ENCODE data around the gene FBXW7.

Gene FBXW7

DNA sequence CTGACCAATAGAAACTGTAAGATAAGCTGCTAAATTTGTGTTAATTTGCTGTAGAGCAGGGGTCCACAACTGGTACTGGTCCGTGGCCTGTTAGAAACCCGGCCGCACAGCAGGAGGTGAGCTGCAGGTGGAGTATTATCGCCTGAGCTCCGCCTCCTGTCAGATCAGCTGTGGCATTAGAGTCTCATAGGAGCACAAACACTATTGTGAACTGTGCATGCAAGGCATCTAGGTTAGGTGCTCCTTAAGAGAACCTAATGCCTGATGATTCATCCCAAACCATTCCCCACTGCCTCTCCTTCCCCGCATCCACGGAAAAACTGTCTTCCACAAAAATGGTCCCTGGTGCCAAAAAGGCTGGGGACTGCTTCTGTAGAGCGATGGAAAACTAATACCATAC is 19.7 kb downstream of the FBXW7 start:
- peaks cover 7% of the 10 kb centered on the region for H3K4me1 ChIP-seq (ENCODE audit: control insufficient read depth, insufficient read depth, low read length, poor library complexity, severe bottlenecking)
- H3K36me3 ChIP-seq (ENCODE audit: control insufficient read depth, insufficient read depth, low read length), result peaks cover 6% of the 10 kb centered on the region
- no peaks in the 10 kb centered on the region for H3K27me3 ChIP-seq (replicated peaks; ENCODE audit: control insufficient read depth, insufficient read depth, low read length, poor library complexity, severe bottlenecking)
- no peak overlapping the region for H3K27ac ChIP-seq (ENCODE audit: insufficient read depth, low read length, poor library complexity, severe bottlenecking)
- H3K9me3 ChIP-seq (ENCODE audit: control insufficient read depth, low read length), result no peaks in the 10 kb centered on the region
- DNase-seq, result no peak
- H3K4me3 ChIP-seq (ENCODE audit: insufficient read depth, low read depth, low read length, poor library complexity, severe bottlenecking), result no peak overlapping the region

DNA sequence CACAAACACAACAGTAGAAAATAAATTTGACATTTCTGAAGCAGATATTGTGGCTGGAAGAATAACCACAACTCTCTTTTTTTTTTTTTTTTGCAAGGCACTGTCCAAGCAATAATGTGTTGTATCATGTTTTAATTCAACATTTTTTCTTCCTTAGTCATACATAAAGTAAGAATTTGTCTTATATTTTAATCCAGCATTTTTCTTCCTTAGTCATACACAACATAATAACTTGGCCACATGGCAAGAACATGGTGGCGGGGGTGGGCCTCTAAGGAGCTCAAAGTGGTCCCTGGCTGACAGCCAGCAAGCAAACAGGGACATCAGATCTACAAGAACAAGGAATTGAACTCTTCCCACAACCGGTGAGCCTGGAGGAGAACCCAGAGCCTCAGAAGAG is 20.2 kb downstream of the FBXW7 start:
- no peak overlapping the region for H3K27ac ChIP-seq (ENCODE audit: insufficient read depth, low read length, poor library complexity, severe bottlenecking)
- peaks cover 4% of the 10 kb centered on the region for H3K4me1 ChIP-seq (ENCODE audit: control insufficient read depth, insufficient read depth, low read length, poor library complexity, severe bottlenecking)
- no peak for DNase-seq
- no peak overlapping the region for H3K4me3 ChIP-seq (ENCODE audit: insufficient read depth, low read depth, low read length, poor library complexity, severe bottlenecking)
- no peaks in the 10 kb centered on the region for H3K9me3 ChIP-seq (ENCODE audit: control insufficient read depth, low read length)
- H3K36me3 ChIP-seq (ENCODE audit: control insufficient read depth, insufficient read depth, low read length), result peaks cover 4% of the 10 kb centered on the region
- H3K27me3 ChIP-seq (replicated peaks; ENCODE audit: control insufficient read depth, insufficient read depth, low read length, poor library complexity, severe bottlenecking), result no peaks in the 10 kb centered on the region

DNA sequence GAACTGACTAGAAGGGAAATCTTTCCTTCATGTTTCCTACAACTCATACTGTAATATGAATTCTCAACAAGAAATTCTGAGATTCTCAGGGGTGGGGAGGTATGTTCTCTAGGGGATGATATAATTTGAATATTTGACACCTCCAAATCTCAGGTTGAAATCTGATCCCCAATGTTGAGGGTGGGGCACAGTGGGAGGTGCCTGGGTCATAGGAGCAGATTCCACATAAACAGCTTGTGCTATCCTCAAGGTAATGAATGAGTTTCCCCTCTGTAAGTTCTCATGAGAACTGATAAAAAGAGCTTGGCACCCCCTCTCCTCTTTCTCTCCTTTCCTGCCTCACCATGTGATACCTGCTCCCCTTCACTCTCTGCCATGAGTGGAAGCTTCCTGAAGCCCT is 21.5 kb downstream of the FBXW7 start:
- Histone ChIP-seq H3K4me3 (ENCODE audit: insufficient read depth, low read depth, low read length, poor library complexity, severe bottlenecking) (no peak overlapping the region), H3K27ac (ENCODE audit: insufficient read depth, low read length, poor library complexity, severe bottlenecking) (no peak overlapping the region), H3K9me3 (ENCODE audit: control insufficient read depth, low read length) (no peaks in the 10 kb centered on the region), H3K4me1 (ENCODE audit: control insufficient read depth, insufficient read depth, low read length, poor library complexity, severe bottlenecking) (peaks cover 3% of the 10 kb centered on the region), H3K27me3 (replicated peaks; ENCODE audit: control insufficient read depth, insufficient read depth, low read length, poor library complexity, severe bottlenecking) (no peaks in the 10 kb centered on the region), H3K36me3 (ENCODE audit: control insufficient read depth, insufficient read depth, low read length) (no peaks in the 10 kb centered on the region)
- no peak for DNase-seq

DNA sequence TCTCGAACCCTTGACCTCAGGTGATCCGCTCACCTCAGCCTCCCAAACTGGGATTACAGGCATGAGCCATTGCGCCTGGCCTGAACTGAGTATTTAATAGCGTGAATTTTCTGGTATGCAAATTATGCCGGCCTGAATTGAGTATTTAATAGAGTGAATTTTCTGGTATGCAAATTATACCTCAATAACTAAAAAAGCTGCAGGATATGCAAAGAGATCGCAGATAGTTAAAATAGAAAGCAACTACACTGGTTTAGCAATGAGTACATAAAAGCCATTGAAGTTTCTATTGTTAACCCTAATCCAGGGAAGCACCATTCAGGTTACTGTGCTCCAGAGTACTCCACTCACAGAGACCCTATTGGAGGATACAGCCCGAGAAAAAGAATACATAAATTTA is 22.8 kb downstream of the FBXW7 start:
- Histone ChIP-seq H3K36me3 (ENCODE audit: control insufficient read depth, insufficient read depth, low read length) (no peaks in the 10 kb centered on the region), H3K4me3 (ENCODE audit: insufficient read depth, low read depth, low read length, poor library complexity, severe bottlenecking) (no peak overlapping the region), H3K27ac (ENCODE audit: insufficient read depth, low read length, poor library complexity, severe bottlenecking) (no peak overlapping the region), H3K27me3 (replicated peaks; ENCODE audit: control insufficient read depth, insufficient read depth, low read length, poor library complexity, severe bottlenecking) (no peaks in the 10 kb centered on the region), H3K4me1 (ENCODE audit: control insufficient read depth, insufficient read depth, low read length, poor library complexity, severe bottlenecking) (peaks cover 3% of the 10 kb centered on the region), H3K9me3 (ENCODE audit: control insufficient read depth, low read length) (no peaks in the 10 kb centered on the region)
- DNase-seq, result no peak

DNA sequence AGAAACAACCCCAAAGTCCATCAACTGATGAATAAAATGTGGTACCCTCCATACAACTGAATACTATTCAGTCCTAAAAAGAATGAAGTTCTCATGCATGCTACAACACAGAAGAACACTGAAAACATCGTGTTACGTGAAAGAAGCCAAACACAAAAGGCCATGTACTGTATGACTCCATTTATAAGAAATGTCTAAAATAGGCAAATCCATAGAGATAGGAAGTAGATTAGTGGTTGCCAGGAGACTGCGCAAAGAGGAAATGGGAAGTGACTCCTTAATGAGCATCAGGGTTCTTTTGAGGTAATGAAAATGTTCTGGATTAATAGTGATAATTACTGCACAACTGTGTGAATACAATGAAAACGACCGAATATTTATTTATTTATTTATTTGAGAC is 23.4 kb downstream of the FBXW7 start:
- no peak overlapping the region for H3K4me3 ChIP-seq (ENCODE audit: insufficient read depth, low read depth, low read length, poor library complexity, severe bottlenecking)
- no peak for DNase-seq
- no peak overlapping the region for H3K27ac ChIP-seq (ENCODE audit: insufficient read depth, low read length, poor library complexity, severe bottlenecking)
- H3K4me1 ChIP-seq (ENCODE audit: control insufficient read depth, insufficient read depth, low read length, poor library complexity, severe bottlenecking), result peaks cover 3% of the 10 kb centered on the region
- no peaks in the 10 kb centered on the region for H3K36me3 ChIP-seq (ENCODE audit: control insufficient read depth, insufficient read depth, low read length)
- H3K9me3 ChIP-seq (ENCODE audit: control insufficient read depth, low read length), result no peaks in the 10 kb centered on the region
- H3K27me3 ChIP-seq (replicated peaks; ENCODE audit: control insufficient read depth, insufficient read depth, low read length, poor library complexity, severe bottlenecking), result no peaks in the 10 kb centered on the region

DNA sequence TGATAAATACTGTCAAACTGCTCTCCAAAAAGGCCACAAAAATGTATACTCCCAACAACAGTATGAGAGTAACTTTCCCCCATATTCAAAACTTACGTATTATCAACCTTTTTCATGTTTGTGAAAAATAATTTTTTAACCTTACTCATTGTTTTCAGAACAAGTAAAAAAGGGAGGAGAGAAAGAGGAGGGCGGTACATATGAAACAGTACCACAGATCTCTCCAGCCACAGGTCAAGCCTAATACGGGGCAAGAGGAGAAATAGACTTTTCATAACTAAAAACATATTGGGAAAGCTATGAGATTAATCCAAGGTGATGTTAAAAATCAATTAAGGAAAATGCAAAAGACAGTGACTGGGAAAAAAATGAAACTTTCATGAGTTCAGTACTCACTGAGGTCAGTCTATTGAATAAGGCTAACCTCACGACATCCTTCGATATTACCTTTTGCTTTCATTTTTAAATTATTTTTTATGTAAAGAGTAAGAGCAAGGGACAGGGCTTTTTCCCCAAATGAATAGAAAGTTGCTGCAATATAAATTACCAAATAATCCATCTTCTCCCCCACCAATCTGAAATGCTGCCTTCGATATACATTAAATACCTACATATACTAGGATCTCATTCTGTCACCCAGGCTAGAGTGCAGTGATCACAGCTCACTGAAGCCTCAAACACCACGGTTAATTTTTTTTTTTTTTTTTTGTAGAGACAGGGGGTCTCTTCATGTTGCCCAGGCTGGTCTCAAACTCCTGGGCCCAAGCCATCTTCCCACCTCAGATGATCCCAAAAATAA is 25.3 kb downstream of the FBXW7 start:
- no peaks in the 10 kb centered on the region for H3K9me3 ChIP-seq (ENCODE audit: control insufficient read depth, low read length)
- H3K4me1 ChIP-seq (ENCODE audit: control insufficient read depth, insufficient read depth, low read length, poor library complexity, severe bottlenecking), result peaks cover 3% of the 10 kb centered on the region
- no peaks in the 10 kb centered on the region for H3K36me3 ChIP-seq (ENCODE audit: control insufficient read depth, insufficient read depth, low read length)
- no peak overlapping the region for H3K4me3 ChIP-seq (ENCODE audit: insufficient read depth, low read depth, low read length, poor library complexity, severe bottlenecking)
- H3K27ac ChIP-seq (ENCODE audit: insufficient read depth, low read length, poor library complexity, severe bottlenecking), result no peak overlapping the region
- no peaks in the 10 kb centered on the region for H3K27me3 ChIP-seq (replicated peaks; ENCODE audit: control insufficient read depth, insufficient read depth, low read length, poor library complexity, severe bottlenecking)
- no peak for DNase-seq

DNA sequence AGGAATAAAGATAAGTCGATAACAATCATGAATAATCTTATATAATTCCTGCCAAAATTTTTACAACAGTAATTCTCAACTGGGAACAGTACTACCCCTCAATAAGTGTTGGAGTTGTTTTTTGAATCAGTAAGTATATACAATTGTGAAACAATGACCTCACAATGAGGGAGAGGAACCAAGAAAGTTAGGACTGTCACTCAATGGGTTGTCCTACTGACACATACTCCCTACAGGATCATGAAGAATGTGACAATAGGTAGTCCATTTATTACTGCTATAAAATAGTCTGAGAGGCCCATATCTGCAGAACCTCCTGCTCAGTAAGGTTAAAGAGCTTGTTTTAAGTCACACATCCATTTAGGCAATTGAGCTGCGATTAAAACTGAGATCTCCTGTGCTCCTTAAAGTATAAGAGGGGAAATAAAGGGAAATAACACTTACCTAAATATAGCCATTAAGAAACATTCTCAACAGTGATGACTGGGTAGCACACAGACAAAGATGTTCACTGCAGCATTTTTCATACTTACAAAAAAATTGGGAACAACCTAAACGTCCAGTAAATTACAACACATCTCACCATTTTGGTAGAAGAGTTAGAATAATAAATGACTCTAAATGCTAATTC is 26.2 kb downstream of the FBXW7 start:
- no peak for DNase-seq

DNA sequence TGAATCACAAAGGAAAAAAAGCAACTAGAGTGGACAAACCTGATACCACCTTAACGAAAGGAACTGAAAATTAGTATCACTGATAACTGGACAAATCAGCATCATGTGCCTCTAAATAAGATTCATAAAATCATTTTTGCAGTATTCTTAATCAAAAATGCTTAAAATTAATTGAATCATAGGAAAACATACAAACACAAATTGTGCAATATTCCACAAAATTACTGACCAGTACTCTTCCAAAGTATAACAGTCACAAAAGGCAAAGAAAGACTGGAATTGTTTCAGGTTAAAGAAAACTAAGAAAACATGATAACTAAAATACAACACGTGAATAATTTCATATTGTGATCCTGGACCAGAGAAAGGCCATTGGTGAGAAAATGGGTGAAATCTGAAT is 27.1 kb downstream of the FBXW7 start:
- no peaks in the 10 kb centered on the region for H3K27me3 ChIP-seq (replicated peaks; ENCODE audit: control insufficient read depth, insufficient read depth, low read length, poor library complexity, severe bottlenecking)
- DNase-seq, result no peak

More for the DNA sequence above, 26.2 kb downstream of the FBXW7 start:
- Histone ChIP-seq H3K4me3 (ENCODE audit: insufficient read depth, low read depth, low read length, poor library complexity, severe bottlenecking) (no peak overlapping the region), H3K36me3 (ENCODE audit: control insufficient read depth, insufficient read depth, low read length) (no peaks in the 10 kb centered on the region), H3K4me1 (ENCODE audit: control insufficient read depth, insufficient read depth, low read length, poor library complexity, severe bottlenecking) (peaks cover 3% of the 10 kb centered on the region), H3K9me3 (ENCODE audit: control insufficient read depth, low read length) (no peaks in the 10 kb centered on the region), H3K27me3 (replicated peaks; ENCODE audit: control insufficient read depth, insufficient read depth, low read length, poor library complexity, severe bottlenecking) (no peaks in the 10 kb centered on the region), H3K27ac (ENCODE audit: insufficient read depth, low read length, poor library complexity, severe bottlenecking) (no peak overlapping the region)

DNA sequence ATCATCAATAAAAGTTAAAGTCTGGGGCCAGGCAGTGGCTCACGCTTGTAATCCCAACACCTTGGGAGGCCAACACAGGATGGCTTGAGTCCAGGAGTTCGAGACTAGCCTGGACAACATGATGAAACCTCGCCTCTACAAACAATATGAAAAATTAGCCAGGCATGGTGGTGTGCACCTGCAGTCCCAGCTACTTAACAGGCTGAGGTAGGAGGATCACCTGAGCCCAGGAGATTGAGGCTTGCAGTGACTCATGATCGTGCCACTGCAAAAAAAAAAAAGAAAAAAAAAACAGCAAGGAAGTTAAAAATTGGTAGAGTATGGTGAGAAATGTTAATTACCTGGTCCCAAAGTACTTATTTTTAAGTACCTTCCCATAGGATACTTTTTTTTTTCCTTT is 27.5 kb downstream of the FBXW7 start:
- DNase-seq, result no peak
- Histone ChIP-seq H3K4me1 (ENCODE audit: control insufficient read depth, insufficient read depth, low read length, poor library complexity, severe bottlenecking) (peaks cover 3% of the 10 kb centered on the region), H3K36me3 (ENCODE audit: control insufficient read depth, insufficient read depth, low read length) (no peaks in the 10 kb centered on the region), H3K9me3 (ENCODE audit: control insufficient read depth, low read length) (no peaks in the 10 kb centered on the region), H3K27ac (ENCODE audit: insufficient read depth, low read length, poor library complexity, severe bottlenecking) (no peak overlapping the region), H3K4me3 (ENCODE audit: insufficient read depth, low read depth, low read length, poor library complexity, severe bottlenecking) (no peak overlapping the region), H3K27me3 (replicated peaks; ENCODE audit: control insufficient read depth, insufficient read depth, low read length, poor library complexity, severe bottlenecking) (no peaks in the 10 kb centered on the region)

More for the DNA sequence above, 27.1 kb downstream of the FBXW7 start:
- H3K9me3 ChIP-seq (ENCODE audit: control insufficient read depth, low read length), result no peaks in the 10 kb centered on the region
- no peak overlapping the region for H3K4me3 ChIP-seq (ENCODE audit: insufficient read depth, low read depth, low read length, poor library complexity, severe bottlenecking)
- H3K4me1 ChIP-seq (ENCODE audit: control insufficient read depth, insufficient read depth, low read length, poor library complexity, severe bottlenecking), result peaks cover 3% of the 10 kb centered on the region
- no peaks in the 10 kb centered on the region for H3K36me3 ChIP-seq (ENCODE audit: control insufficient read depth, insufficient read depth, low read length)
- H3K27ac ChIP-seq (ENCODE audit: insufficient read depth, low read length, poor library complexity, severe bottlenecking), result no peak overlapping the region

DNA sequence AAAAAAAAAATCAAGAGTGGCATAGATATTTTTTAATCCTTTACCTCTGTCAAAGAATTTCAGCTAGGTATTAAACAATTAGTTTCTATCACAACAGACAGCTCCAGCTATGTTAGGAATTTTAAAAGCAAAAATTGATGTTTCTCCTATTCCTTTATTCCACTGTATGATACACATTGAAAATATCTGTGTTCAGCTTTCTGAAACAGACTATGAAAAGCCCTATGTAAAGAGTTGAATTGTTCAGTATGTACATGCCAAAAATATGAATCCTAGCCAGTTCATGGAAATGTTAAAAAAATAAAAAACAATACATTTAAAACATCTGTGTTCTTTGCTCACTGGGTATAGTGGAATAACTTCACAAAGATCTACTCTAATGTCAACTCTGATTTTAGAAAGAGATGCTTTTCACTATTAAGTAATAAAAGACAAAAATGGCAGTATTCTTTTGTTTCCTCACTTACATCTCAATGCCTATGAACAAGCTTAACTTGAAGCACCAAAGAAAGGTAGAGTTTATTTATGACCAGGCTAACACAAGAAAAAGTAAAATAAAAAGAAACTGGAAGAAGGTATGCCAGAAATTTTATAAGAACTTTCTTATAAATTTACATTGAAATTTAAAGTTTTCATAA is 32.1 kb downstream of the FBXW7 start:
- DNase-seq, result no peak
- H3K4me1 ChIP-seq (ENCODE audit: control insufficient read depth, insufficient read depth, low read length, poor library complexity, severe bottlenecking), result peaks cover 4% of the 10 kb centered on the region
- H3K27me3 ChIP-seq (replicated peaks; ENCODE audit: control insufficient read depth, insufficient read depth, low read length, poor library complexity, severe bottlenecking), result no peaks in the 10 kb centered on the region
- no peaks in the 10 kb centered on the region for H3K36me3 ChIP-seq (ENCODE audit: control insufficient read depth, insufficient read depth, low read length)
- H3K4me3 ChIP-seq (ENCODE audit: insufficient read depth, low read depth, low read length, poor library complexity, severe bottlenecking), result no peak overlapping the region
- no peaks in the 10 kb centered on the region for H3K9me3 ChIP-seq (ENCODE audit: control insufficient read depth, low read length)
- H3K27ac ChIP-seq (ENCODE audit: insufficient read depth, low read length, poor library complexity, severe bottlenecking), result no peak overlapping the region
